NCI-H748 treated with DMSO at 0.1 percent for 48 hours (cell line): ENCODE data around the gene OR2F1.

Experiments
- DNase-seq: peaks from one replicate; lab custom pipeline; 2025; lab: John Stamatoyannopoulos, UW

Gene OR2F1

DNA sequence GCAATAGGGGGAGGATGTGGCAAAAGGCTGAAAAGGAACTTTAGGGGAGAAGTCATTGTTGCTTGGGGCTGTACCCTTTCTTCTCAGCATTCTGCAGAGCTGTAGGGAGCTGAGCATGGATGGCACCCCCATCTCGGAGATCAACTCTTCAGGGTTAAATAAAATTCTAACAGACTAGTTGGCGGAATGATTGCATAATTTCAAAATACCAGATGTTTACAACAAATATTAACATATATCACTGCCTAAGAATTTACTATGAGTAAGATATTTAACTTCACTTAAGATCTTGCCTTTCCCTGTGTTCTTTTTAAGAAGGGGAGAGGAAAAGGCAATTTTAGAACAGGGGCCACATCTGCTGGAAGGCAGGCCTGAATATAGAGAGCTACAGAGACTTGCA, 509 bp upstream of the OR2F1 start:
- no peak for DNase-seq

DNA sequence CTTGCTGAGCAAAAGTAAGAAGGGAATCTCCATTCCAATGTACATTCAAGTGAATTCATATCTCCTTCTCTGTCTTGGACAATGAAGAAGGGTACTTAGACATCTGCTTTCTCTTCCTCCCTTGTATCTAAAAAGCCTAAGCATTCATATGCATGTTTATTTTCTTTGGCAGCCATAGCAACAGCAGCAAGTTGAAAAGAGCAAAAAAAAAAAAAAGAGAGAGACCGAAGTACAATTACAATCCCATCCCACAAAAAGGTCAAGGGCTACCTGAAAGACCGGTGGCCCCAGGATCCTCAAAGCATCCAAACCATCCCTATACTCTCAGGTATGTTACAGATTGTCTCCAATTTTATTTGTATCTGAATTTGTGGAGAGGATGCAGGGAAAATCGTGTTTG, 4.1 kb downstream of the OR2F1 start:
- no peak for DNase-seq

DNA sequence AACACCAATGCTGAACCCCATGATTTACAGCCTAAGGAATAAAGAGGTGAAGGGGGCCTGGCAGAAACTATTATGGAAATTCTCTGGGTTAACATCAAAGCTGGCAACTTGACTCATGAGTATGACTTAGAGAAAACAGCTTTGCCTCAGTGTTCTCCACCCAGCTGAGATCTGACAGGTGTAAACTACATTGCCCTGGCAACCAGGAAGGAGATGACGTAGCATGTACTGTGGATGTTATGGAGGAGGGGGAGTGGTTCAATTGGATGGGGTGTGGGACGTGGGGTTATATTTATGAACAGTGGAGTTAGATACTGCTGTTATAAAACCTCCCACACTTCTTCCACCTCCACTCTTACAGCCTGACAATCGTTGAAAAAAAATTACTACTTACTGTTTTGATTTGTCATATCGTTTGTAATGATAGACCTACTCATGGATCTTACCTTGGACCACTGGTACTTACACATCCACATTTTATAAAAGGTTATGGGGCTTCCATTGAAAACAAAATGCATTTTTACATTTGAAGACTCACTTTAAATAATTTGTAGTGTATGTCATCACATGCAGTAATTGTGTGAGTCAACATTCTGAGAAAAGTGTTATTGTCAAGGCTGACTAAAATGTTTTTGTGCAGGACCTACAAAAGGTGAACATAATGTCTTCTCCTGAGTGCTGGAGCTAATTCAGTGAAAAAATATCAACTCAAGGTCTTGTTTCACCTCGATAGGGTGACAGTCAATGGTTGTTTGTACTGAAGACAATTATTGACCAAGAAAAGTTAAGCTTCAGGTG, 6.4 kb downstream of the OR2F1 start:
- DNase-seq, result no peak

DNA sequence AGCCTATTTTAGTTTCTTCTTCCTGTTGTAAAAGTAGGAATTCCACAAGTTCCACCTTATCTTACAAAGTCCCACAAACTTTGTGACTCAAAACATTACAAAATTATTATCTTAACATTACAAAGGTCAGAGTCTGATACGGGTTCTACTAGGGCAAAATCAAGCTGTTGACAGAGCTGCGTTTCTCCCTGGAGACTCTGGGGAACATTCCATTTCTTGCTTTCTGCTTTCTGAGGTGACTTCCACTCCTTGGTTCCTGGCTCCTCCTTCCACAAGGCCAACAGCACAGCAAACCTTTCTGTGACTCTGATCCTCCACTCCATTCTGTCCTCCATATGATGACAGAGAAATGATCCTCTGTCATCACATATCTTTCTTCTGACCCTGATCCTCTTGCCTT, 10.6 kb downstream of the OR2F1 start:
- DNase-seq, result no peak

DNA sequence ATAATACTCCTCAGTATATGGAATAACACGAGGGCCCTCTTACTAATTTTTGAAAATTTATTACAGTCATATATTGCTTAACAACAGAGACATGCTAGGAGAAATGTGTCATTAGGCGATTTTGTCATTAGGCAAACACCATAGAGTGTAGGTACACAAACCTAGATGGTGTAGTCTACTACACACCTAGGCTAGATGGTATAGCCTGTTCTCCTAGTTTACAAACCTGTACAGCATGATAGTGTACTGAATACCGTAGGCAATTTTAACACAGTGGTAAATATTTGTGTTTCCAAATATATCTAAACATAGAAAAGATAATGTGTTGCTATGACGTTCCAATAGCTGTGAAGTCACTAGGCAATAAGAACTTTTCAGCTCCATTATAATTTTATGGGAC, 12.8 kb downstream of the OR2F1 start:
- DNase-seq, result no peak

DNA sequence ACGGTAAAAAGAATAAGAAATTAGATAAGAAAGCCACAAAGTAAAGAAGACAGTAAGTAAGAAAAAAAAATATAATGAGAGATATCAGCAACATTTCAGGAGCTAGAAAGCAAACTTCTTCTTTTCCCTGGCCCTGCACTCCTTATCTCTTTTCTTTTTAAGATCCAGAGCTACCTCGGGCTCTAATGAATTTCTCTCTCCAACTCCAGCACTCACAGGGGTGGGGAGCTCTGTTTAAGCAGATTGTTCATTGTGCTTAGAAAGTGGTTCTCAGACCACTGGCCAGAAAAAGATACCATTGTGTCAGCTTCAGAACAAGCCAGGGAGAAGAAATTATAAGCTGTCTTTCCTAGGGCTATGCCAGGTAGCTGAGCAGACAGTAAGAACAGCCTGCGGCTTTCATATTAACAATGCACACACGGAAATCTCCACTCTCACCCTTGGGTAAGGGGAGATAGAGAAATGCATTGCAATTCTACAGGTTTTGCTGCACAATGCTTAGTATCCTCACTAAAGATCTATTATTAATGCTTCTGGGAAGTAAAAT, 19.3 kb downstream of the OR2F1 start:
- DNase-seq, result no peak

DNA sequence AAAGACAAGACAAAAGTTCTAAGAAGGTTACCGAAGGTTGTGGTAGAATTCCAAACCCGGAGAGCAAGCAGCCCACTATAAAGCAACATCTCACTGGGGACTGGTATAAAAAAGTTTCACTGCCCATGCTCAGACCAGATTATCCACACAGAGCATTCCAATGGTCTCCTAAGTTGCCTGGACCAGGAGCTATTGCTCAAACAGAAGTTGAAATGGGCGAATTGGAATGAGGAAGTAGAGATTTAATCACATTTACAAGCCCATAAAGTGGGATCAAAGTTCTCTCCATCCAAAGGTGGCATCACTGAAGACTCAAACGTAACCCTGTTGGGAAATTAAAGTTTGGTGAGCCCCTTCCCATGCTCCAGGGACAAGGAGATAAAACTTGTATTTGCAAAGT, 19.8 kb downstream of the OR2F1 start:
- DNase-seq, result no peak

DNA sequence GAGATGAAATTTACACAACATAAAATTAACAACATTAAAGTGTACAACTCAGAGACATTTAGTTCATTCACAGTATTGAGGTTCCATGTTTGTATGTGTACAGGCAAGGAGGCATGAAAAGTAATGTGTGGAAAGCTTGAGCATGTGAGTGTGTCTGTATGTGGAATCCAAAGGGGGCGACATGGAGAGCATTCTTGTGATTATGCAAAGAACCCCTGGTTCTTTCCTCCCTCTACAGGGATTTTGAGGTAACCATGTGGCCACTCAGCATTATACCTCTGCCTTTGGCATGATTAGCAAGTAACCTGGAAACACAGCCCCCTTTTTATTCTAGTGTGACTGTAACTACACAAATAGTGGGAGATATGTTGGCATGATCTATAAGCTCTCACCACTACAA, 21.0 kb downstream of the OR2F1 start:
- DNase-seq, result no peak

DNA sequence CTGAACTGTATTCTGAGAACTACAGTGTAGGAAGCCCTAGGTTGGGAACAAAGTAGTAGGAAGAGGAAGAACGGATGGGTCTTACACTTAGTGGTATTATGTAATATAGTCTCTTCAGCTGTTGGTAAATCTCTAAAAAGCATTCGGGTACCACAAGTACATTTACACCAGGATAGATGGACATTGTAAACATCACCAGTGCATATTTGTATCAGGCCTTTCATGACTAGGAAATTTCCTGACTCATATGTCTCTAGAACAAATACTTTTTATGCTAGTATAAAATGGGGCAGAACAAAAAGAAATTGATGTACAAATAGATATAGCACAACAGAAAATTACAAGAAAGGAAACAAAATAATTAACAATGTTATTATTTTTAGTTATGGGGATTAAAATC, 23.9 kb downstream of the OR2F1 start:
- DNase-seq, result no peak

DNA sequence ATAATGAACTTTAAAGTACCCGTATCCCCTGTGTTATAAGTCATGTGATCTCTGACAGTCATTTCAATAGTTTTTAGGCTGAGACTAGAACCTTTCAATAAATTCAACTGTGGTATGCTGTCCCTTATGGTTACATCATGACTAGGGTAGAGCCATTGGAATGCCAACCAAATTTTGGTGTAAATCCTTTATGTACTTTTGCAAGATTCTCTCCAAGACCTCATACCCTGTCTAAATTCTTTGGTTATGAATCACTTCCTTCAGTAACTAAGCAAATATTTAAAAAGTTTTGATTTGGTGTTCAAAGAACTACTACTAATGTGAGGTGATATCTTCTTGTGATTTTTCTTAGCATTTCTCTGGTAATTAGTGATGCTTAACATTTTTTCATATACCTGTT, 24.7 kb downstream of the OR2F1 start:
- no peak for DNase-seq

DNA sequence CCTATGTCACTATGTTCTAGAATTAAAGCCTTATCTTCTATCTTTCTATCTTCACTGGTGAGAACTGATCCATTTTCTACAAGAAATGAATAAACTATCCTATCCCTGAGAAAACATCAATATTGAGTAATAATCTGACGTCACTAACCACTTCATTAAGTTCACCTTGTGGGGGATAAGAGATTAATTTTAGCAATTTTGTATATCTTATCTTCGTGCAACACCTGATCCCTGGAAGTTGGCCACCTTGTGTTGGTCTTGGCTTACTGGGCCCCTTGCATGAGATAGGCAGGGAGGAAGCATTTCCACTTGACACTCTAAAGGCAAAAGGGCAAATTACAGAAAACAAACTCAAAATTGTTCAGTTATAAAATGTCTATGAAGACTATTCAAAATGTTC, 25.4 kb downstream of the OR2F1 start:
- DNase-seq, result no peak

DNA sequence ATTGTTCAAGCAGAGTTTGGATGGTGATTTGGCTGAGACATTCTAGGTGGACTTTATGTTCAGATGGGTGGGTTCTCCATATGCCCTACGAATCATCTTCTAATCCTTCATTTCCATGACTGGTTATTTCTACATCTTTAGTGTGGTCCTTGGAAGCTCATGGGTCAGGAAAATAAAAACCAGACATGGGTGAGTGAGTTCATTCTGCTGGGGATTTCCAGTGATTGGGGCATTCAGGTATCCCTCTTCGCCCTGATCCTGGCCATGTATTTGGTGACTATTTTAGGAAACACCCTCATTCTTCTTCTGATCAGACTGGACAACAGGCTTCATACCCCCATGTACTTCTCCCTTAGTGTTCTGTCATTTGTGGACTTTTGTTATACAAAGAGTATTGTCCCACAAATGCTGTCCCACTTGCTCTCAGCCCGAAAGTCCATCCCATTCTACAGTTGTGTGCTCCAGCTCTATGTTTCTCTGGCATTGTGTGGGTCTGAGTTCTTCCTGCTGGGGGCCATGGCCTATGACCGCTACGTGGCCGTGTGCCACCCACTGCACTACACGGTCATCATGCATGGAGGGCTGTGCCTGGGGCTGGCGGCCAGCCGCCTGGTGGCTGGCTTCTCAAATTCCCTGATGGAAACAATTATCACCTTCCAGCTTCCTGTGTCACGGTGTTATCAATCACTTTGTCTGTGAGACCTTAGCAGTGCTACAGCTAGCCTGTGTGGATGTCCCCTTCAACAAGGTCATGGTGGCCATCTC, 26.3 kb downstream of the OR2F1 start:
- DNase-seq, result no peak

DNA sequence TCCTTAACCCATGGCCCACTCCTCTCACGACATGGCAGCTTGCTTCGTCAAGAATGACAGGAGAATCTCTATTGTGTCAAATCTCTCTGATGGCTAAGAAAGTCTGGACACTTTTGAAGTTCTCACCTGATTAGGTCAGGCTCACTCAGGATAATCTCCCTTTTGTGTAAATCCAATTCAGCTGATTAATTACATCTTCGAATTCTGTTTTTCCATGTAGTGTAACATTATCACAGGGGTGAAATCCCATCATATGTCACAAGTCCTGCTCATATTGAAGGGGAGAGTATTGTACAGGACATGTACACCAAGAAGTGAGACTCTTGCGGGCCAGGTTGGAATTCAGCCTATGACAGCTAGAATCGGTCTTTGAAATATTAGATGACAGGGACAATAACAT, 29.3 kb downstream of the OR2F1 start:
- no peak for DNase-seq

DNA sequence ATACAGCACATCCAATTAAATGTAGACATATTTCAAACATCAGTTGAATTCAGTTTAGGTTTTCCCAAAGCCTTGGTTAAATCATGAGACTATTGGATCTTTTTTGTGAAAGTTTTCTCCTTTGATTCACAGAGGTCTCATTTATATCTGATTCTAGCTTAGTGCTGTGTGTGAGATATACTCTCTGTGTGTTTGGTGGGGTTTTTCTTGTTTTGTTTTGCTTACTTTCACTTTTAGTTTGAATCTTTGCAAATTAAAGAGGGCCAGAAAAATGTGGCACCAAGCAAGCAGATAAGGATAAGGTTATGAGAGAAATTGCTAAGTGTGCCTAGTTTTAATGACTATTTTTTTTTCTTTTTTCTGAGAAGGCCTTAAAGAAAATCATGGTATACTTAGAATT, 32.9 kb downstream of the OR2F1 start:
- DNase-seq, result no peak

DNA sequence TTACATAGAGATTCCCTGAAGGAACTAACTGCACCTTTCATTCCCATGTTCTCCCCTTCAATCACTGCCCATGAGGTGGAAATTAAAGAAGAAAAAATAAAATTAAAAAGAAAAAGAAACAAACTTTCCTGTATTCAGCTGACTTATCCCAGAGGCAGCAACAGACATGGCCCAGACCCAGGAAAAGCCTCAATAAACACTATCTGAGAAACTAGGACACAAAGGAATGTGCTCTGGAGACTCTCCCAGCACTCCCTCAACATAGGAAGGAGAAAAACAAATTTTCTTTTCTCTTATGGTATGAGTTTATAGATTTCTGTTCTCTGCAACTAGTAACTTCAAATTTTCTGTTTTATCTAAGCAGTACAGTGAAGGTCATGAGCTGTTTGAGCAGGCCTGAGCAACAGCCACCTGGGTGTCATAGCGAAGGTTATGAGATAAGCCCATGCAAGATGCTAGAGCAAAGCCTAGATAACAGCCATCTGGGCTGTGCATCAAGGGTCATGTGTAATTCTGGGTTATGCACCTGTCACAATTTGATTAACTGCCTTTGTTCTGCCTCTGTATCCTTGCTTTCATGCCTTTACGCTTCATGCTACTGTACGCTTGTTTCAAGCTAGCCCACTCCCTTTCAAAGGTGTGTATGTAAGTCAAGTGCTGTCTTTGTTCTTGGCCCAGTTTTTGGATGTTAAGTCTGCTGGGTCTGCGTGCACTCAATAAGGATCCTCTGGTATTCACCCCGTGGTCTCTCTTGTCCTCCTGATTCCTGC, 34.5 kb downstream of the OR2F1 start:
- DNase-seq, result no peak

DNA sequence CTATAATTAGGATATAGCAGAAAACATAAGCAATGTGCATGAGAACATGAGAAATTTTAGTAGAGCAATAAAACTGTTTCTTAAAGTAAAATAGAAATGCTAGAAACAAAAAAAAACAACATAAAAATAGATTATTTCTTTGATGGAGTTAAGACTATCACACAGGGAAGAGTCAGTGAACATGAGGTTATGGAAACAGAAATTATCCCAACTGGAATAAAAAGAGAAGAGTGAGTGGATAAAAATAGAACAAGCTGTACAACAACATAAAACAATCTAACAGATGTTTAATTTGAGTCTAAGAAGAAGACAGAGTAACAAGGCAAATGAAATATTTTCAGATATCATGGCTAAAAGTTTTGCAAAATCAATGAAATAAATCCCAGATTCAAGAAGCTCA, 38.0 kb downstream of the OR2F1 start:
- no peak for DNase-seq

DNA sequence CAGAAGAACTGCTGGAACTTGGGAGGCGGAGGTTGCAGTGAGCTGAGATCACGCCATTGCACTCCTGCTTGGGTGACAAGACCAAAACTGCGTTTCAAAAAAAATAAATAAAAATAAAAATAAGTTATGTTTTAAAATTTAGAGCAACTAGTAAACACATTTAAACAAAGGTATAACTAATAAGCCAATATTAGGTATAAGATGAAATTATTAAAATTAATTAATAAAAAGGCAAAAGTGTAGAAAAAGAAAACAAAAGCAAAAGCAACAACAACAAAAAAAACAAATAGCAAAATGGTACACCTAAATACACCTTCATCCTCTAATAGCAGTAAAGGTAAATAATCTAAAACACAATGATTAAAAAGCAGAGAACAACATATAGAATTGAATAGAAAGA, 39.3 kb downstream of the OR2F1 start:
- DNase-seq, result no peak

DNA sequence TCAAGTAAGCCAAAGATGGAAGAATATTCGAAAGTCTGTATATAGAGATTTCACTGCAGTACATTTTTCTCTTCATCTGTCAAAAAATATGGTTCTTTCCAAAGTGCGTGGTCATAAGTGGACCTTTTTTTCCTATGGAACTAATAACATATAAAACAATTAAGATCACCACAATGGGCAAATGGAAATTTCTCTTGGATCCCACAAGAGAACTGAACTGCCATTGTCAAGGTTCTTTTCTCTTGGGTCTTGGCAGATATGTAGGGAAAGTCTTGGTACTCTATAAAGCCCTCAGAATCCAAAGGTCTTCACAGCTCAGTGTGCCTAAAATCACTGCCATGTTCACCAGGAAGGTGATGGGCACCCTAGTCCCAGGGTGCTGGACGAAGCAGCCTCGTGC, 45.4 kb downstream of the OR2F1 start, which contains the start of gene OR6B1:
Gene OR6B1 (plus strand): TSS at position 301 of the 400 bp plus-strand sequence. CDS start 3,677 bp downstream, outside the sequence.
- DNase-seq, result no peak

DNA sequence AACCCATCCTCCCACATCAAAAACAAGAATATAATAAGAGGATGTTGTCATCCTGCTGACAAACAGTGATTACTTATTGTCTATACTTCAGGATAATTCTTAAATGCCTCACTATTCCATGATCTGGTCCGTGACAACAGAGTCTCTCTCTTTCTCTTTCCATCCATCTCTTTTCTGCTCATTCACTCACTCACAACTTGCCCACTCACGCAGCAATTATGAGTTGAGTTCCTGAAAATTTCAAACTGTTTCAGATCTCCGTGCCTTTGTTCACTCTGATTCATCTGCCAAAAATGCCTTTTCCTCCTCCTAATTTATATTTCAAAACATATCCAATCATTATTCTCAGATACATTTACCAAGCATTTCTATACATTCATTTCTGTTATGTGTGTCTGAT, 46.9 kb downstream of the OR2F1 start:
- DNase-seq, result no peak

DNA sequence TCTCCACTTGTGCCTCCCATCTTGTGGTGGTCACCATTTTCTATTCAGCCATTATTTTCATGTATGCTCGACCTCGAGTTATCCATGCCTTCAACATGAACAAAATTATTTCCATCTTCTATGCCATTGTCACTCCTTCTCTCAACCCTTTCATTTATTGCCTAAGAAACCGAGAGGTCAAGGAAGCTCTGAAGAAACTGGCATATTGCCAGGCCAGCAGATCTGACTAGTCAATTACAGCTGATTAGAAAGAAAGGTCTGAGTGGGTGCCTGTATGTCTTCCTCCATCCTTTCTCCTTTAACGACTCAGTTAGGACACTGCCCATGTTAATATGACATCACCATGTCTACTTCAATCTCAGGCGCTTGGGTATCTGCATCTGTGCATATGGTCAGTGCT, 50.1 kb downstream of the OR2F1 start:
- no peak for DNase-seq

DNA sequence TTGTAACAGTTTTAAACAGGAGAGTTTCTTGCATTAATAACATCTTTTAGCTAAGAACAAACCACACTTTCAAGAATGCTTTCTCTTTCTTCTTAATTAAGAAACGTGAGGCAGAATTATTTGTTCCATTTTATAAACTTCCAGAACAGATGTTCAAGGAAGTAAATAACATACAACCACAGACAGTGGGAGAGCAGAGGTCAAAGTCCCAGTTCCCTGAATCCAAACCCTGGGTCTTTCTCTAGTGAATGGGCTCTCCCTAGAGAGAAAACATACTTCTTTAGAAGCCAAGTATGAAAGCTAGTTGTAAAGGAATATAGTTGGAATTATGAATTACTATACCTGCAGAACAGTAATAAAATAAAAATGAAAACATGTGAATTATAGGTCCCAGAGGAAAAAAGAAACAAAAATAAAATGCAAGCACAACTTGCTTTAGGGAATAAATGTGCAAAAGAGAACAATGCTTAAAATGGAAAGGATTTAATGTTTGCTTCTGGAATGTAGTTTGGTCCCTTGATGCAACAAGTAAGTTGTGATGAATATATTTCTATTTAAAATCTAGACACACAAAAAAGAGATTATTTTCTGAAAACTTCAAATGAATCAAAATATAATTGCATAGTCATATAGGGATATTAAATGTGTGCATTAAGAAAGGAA, 51.5 kb downstream of the OR2F1 start:
- no peak for DNase-seq

DNA sequence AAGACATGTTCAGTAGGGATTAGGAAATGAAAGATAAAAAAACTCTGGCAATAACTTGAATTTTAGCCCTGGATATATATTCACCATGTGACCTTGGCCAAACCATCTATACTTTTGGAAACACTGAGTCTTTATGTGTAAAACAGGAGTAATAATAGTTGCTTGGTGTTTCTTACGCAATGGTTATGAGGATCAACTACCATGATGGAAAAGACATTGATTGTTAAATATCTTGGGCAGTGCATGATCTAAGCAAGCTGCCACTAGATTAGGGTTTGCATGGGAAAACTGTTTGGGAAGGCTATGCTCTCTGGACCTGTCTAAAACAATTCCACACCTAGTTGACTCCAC, 52.0 kb downstream of the OR2F1 start:
- no peak for DNase-seq
